HG02840 (cell line): ENCODE measurements around the gene SHISA8.

Source experiments
- ATAC-seq: cut with Tn5 transposase; IDR thresholded peaks from one replicate; pipeline ENCODE4 v1.9.1; 2021; ENCODE audit warnings: mild to moderate bottlenecking, moderate library complexity, moderate number of reproducible peaks; ENCODE audit not compliant: unreplicated experiment, low FRiP score

SHISA8 gene

GRCh38 chr22:41915786-41916493 lies 1.1 kb upstream of the SHISA8 start:
- ATAC-seq: no peak

- ATAC-seq: no peak
Observed at GRCh38 chr22:41914611-41915034, 251 bp downstream of the SHISA8 start.

- ATAC-seq: no peak
Observed at GRCh38 chr22:41913842-41914534, 886 bp downstream of the SHISA8 start.

GRCh38 chr22:41913040-41913719 lies 1.7 kb downstream of the SHISA8 start:
- ATAC-seq: no peak

GRCh38 chr22:41912338-41913039 lies 2.4 kb downstream of the SHISA8 start:
- ATAC-seq: no peak

GRCh38 chr22:41911001-41911611 lies 3.8 kb downstream of the SHISA8 start:
- no peak for ATAC-seq

GRCh38 chr22:41910050-41911000 lies 4.5 kb downstream of the SHISA8 start:
- no peak for ATAC-seq

- no peak for ATAC-seq
Observed at GRCh38 chr22:41909310-41910049, 5.4 kb downstream of the SHISA8 start.

GRCh38 chr22:41908411-41909309 lies 6.2 kb downstream of the SHISA8 start:
- no peak for ATAC-seq

- no peak for ATAC-seq
Observed at GRCh38 chr22:41907436-41908401, 7.2 kb downstream of the SHISA8 start.

- ATAC-seq: no peak
Observed at GRCh38 chr22:41906822-41907221, 8.1 kb downstream of the SHISA8 start.

GRCh38 chr22:41905411-41906202 lies 9.3 kb downstream of the SHISA8 start:
- no peak for ATAC-seq

- ATAC-seq: no peak
Observed at GRCh38 chr22:41904450-41905410, 10.1 kb downstream of the SHISA8 start.

GRCh38 chr22:41902932-41903421 lies 11.9 kb downstream of the SHISA8 start:
- ATAC-seq: no peak
